Activated CD4-positive, alpha-beta T cell treated with anti-CD3 and anti-CD28 coated beads, Interleukin-2, amount 10 ng/mL, durations not matched to agents 24 days and 14 days (primary cell): Measurements from ENCODE around the gene KIF3C. TPM values are rescaled to one million over a fixed set of nuclear protein-coding genes. Genes with fewer than 3 reads are reported as not detected.

Experiments
- DNase-seq: peaks from one replicate; pipeline ENCODE4 v3.0.0; 2022
- H3K27ac Mint-ChIP-seq: one replicate; pipeline ENCODE4 v1.8.0; 2022; ENCODE audit warnings: mild to moderate bottlenecking, mixed read lengths
- H3K27me3 Mint-ChIP-seq: one replicate; pipeline ENCODE4 v1.8.0; 2022; ENCODE audit warnings: mixed read lengths
- H3K36me3 Mint-ChIP-seq: one replicate; pipeline ENCODE4 v1.8.0; 2022; ENCODE audit warnings: low read depth, mild to moderate bottlenecking, mixed read lengths
- H3K4me1 Mint-ChIP-seq: one replicate; pipeline ENCODE4 v1.8.0; 2021; ENCODE audit warnings: mixed read lengths
- H3K4me3 Mint-ChIP-seq: one replicate; pipeline ENCODE4 v1.8.0; 2022; ENCODE audit warnings: mild to moderate bottlenecking, moderate library complexity, mixed read lengths
- H3K9me3 Mint-ChIP-seq: one replicate; pipeline ENCODE4 v1.8.0; 2021; ENCODE audit warnings: mixed read lengths
- intact Hi-C: fragments of 100-400 bp; cut with micrococcal nuclease; formaldehyde crosslinking; loops from one replicate; pipeline ENCODE4 v1.15.1; 2023
- total RNA-seq: library from RNA; stranded (reverse); gene quantifications from 2 replicates; pipeline ENCODE4 v1.2.3, GENCODE V29; 2022

The KIF3C gene
- total RNA-seq, 1 donor from 2014 or later: 6.2 TPM

DNA sequence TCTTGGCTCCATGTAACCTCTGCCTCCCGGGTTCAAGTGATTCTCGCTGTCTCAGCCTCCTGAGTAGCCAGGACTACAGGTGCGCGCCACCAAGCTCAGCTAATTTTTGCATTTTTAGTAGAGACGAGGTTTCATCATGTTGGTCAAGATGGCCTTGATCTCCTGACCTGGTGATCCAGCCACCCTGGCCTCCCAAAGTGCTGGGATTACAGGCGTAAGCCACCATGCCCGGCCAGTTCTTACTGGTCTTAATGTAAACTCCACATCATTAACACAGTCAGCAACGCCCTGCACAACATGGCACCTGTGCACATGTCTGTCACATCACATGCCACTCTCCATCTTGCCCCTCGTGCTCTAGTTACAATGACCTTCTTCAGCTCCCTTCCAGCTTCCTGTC lies 5.8 kb upstream of the KIF3C start:
- no peaks in the 10 kb centered on the region for H3K36me3 Mint-ChIP-seq
- H3K9me3 Mint-ChIP-seq: no peaks in the 10 kb centered on the region
- no peak overlapping the region for H3K27ac Mint-ChIP-seq
- peaks cover 5% of the 10 kb centered on the region for H3K27me3 Mint-ChIP-seq
- no peak for DNase-seq
- intact Hi-C loops: no loop called here
- H3K4me3 Mint-ChIP-seq: no peak overlapping the region
- H3K4me1 Mint-ChIP-seq: peaks cover 6% of the 10 kb centered on the region

DNA sequence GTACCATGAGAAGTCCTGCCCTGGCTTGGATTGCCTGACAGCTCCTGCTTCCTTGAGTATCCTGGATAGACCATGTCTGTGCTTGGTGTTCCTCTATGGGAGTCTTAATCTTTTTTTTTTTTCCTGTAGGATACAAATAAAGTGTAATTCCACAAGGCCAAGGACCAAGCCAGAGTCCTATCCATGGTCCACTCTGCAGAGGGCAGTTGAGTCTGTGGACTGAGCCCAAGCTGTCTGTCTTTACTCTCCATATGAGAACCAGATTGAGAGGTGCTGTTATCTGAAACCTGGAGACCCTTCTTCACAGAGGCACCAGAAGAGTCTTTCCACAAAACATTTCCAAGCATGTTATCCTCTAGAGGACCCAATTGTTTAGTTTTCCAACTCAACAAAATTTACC lies 1.4 kb upstream of the KIF3C start:
- no peaks in the 10 kb centered on the region for H3K27me3 Mint-ChIP-seq
- H3K4me3 Mint-ChIP-seq: no peak overlapping the region
- intact Hi-C loops: loop anchor here (2.0 to 5.0 kb wide), 2 partner anchors 105 to 131 kb away; partner anchors contain the start of gene ASXL2

DNA sequence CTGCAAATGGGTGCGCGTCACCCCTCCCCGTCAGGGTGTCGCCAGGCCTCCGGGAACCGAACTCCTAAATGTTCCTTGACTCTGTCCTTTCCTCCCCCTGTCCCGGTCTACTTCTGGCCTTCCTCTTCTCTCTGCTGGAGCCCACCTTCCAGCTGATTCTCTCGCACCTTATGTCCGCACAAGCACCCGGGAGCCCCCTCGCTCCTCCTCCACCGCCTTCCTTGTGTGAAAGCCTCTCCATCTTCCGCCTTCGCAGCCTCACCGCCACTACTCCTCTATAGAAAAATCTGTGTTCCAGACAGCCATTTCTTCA lies 627 bp upstream of the KIF3C start:
- H3K36me3 Mint-ChIP-seq: no peaks in the 10 kb centered on the region
- no peaks in the 10 kb centered on the region for H3K9me3 Mint-ChIP-seq
- H3K4me1 Mint-ChIP-seq: peaks cover 15% of the 10 kb centered on the region
- H3K27me3 Mint-ChIP-seq: no peaks in the 10 kb centered on the region
- intact Hi-C loops: loop anchor here (2.0 to 5.0 kb wide), 2 partner anchors 104 to 131 kb away; partner anchors contain the start of gene ASXL2
- H3K4me3 Mint-ChIP-seq: peak overlapping the region; percentile 93
- DNase-seq: no peak
- peak overlapping the region; percentile 72 for H3K27ac Mint-ChIP-seq

More for the DNA sequence above, 1.4 kb upstream of the KIF3C start:
- H3K9me3 Mint-ChIP-seq: no peaks in the 10 kb centered on the region
- H3K4me1 Mint-ChIP-seq: peaks cover 13% of the 10 kb centered on the region
- no peak for DNase-seq
- H3K36me3 Mint-ChIP-seq: no peaks in the 10 kb centered on the region
- no peak overlapping the region for H3K27ac Mint-ChIP-seq

DNA sequence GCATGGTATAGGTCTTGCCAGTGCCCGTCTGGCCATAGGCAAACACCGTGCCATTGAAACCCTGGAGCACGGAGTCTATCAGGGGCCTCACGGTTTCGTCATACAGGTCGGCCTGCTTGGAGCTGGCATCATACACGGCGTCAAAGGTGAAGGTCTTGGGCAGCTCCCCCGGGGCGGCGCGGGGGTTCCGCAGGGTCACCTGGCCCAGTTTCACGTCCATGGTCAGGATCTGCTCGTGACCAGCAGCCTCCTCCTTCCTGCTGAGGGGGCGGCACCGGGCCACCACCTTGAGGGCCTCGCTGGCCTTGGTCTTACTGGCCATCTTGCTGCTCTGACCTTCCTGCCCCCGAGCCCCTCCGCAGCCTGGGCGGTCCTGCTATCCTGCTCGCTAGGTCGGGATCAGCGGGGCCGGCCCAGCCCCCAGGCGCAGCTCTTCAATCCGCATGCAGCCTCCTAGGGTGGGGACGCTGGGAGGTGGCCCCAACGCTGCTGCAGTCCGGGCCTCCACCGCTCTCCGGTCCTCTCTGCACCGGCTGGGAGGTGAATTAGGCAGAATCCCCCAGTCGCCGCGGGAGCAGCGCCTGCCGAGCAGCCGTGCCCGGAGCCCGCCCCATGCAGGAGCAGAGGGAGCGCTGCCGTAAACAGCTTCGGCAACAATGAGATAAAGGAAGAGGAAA lies 563 bp downstream of the KIF3C start:
- Mint-ChIP-seq H3K27ac (peak overlapping the region; percentile 87), H3K4me1 (peaks cover 19% of the 10 kb centered on the region), H3K27me3 (no peaks in the 10 kb centered on the region), H3K4me3 (peak overlapping the region; percentile 93), H3K9me3 (no peaks in the 10 kb centered on the region), H3K36me3 (no peaks in the 10 kb centered on the region)
- no peak for DNase-seq
- intact Hi-C loops: loop anchor here (2.0 to 5.0 kb wide), 2 partner anchors 103 to 129 kb away; partner anchors contain the start of gene ASXL2

DNA sequence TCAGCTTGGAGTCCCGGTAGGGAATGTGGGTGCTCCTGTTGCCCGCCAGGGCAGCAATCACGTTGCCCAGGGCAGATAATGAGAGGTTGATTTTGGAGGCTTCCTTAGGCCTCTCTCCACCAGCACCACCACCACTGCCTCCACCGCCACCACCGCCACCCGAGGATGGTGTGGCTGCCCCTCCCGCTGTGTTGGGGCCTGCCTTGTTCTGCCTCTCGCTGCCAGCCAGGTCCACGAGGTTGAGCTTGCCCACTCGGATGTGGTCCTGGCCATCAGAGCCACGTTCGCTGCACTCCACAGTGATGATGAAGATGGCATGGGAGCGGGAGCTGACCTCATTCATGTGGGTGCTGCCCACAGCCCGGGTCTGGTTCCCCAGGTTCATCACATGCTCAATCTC lies 1.3 kb downstream of the KIF3C start:
- Mint-ChIP-seq H3K36me3 (no peaks in the 10 kb centered on the region), H3K9me3 (no peaks in the 10 kb centered on the region), H3K27me3 (no peaks in the 10 kb centered on the region), H3K4me3 (peak overlapping the region; percentile 93), H3K27ac (no peak overlapping the region), H3K4me1 (peaks cover 19% of the 10 kb centered on the region)
- DNase-seq: no peak
- intact Hi-C loops: loop anchor here (5.0 kb wide), 1 partner anchor 129 kb away; no protein-coding TSS in a partner anchor

DNA sequence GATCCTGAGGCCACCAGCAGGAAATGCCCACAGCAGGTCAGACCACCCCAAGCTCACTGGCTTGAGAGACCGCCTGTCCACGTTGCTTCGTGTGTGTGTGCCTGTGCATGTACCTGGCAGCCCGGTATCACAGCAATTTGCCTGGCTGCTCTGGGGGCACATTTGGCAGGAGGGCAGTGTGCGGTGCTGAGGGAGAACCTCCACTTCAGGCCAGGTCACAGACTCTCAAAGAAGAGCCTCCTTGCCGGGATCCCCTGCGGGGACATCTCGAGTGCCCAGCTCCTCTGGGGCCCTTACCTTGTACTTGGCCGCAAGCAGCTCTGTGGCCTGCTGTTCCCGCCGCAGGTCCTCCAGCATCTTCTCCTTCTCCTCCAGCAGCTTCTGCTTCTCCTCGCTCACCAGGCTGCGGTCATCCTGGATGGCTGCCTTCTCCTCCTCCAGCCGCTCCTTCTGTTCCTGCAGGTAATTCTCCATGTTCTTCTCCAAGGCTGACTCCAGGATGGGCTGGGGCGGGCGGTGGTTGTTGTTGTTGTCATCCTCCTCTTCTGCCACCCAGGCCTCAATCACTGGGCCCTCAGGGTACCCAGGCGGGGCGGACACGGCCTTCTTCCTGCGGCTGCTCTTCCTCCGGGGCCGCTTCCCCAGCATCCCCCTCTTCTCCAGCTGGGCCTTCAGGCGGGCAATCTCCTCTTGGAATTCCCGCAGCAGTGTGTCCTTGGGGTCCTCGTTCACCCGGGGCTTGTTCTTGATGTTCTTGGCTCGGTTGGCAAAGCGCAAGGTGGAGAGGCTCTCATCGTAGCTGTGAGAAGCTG lies 2.0 kb downstream of the KIF3C start:
- Mint-ChIP-seq H3K4me1 (peaks cover 19% of the 10 kb centered on the region), H3K36me3 (no peaks in the 10 kb centered on the region), H3K27ac (no peak overlapping the region), H3K9me3 (no peaks in the 10 kb centered on the region), H3K4me3 (no peak overlapping the region), H3K27me3 (no peaks in the 10 kb centered on the region)
- no peak for DNase-seq
- intact Hi-C loops: loop anchor here (5.0 kb wide), 1 partner anchor 128 kb away; no protein-coding TSS in a partner anchor

DNA sequence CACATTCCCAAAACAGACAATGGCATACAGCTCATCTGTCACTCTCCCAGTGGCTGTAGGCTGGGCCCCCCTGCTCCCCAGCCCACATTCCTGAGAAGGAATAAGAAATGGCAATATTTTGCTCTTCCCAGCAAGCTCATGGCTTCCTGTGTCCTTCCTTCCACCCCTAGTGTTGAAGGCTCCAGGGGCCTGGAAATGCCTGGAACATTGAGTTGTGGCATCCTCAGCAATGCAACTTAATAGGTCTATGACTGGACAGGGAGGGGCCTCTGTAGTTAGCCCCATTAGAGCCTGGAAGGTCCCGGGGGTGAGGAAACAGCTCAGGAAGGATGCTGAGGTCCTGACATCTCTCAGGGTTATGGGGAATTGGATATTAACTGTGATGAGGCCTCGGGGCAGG lies 3.3 kb downstream of the KIF3C start:
- no peaks in the 10 kb centered on the region for H3K9me3 Mint-ChIP-seq
- H3K4me1 Mint-ChIP-seq: peaks cover 19% of the 10 kb centered on the region
- no peak overlapping the region for H3K27ac Mint-ChIP-seq
- DNase-seq: no peak
- intact Hi-C loops: no loop called here
- H3K36me3 Mint-ChIP-seq: no peaks in the 10 kb centered on the region
- H3K4me3 Mint-ChIP-seq: no peak overlapping the region
- no peaks in the 10 kb centered on the region for H3K27me3 Mint-ChIP-seq

DNA sequence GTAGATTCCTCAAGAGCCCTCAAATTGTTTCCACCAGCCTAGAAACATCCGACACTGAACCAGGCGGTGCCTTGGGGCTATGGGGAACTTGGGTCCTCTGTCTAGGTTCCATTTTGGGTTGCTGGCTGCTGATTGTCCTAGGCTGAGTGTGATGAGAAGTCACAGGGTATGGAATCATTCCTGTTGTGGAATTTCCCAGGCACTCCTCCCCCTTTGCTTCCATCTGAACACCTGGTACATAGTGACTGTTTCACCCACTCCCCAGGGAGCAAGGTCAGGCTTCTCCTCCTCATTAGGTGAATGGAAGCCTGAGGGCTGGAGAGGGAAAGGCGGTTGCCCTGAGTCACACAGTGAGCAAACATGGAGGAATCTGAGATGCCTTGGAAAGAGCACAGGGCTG lies 4.5 kb downstream of the KIF3C start:
- H3K4me1 Mint-ChIP-seq: peaks cover 15% of the 10 kb centered on the region
- H3K4me3 Mint-ChIP-seq: no peak overlapping the region
- no peaks in the 10 kb centered on the region for H3K36me3 Mint-ChIP-seq
- no peaks in the 10 kb centered on the region for H3K27me3 Mint-ChIP-seq
- intact Hi-C loops: no loop called here
- no peaks in the 10 kb centered on the region for H3K9me3 Mint-ChIP-seq
- no peak overlapping the region for H3K27ac Mint-ChIP-seq
- no peak for DNase-seq

DNA sequence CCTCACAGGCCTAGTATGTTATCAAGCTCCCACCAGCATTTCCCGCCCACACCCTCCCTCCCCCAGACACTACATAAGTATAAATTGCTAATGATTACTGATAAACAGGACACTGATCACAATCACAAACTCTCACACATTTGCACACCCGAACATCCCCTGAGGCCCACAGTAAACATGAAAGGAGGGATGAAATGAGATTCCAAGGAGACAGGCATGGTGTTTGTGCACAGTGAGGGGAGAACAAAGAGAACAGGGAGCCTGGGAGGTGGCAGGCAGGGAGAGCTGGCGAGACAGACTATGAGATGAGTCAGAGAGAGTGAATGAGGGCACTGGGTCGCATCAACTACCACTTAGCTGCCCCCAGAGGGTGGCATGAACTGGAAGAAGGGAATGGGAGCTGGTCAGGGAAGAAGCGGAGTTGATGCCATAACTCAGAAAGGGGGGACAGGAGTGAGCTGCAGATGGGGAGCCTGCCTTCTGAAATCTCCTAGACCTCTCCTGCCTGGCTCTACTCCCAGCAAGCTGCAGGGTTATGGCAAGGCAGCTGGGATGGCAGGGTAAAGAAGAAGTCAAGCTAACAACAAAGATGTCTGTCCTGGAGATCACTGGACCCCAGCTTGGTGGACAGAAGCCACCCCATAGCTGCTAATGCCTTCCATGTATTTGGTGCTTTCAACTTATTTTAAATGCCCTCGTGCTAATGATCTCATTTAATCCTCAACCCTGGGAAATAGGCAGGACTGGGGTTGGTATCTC lies 5.1 kb downstream of the KIF3C start:
- DNase-seq: no peak
- no peak overlapping the region for H3K4me3 Mint-ChIP-seq
- intact Hi-C loops: no loop called here
- H3K4me1 Mint-ChIP-seq: peaks cover 13% of the 10 kb centered on the region
- no peaks in the 10 kb centered on the region for H3K27me3 Mint-ChIP-seq
- H3K9me3 Mint-ChIP-seq: no peaks in the 10 kb centered on the region
- no peaks in the 10 kb centered on the region for H3K36me3 Mint-ChIP-seq
- no peak overlapping the region for H3K27ac Mint-ChIP-seq

DNA sequence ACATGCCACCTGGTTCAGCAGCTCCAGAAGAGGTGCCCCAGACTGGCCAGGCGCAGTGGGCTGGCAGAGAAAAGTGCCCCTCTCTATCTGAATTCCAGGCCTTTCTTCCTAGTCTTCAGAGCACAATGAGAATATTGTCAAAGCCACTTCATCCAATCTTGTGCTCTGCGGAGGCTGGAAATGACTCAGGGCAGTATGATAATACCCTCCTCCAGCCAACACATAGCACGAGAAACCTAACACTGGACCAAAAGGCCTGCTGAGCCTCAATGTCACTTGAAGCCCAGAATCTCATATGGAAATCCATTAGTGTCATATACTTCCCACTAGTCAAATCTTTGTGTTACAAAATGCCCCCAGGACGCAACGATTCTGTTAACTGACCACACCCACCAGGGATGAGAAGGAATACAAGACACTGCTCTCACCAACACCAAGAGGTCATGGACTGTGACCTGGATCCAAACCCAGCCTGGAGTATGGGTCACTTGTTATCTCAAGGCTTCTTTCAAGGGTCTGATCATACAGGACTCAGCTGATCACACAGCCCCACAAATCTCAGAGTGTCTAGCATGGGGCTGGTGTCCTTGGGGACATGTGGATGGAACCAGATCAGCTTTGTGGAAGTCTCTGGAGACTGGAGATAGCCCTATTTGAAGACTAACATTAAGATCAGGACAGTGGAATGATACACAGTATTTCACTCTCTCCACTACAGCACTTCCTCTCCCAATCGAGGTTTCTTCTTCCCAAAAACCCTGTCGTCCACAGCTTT lies 10.1 kb downstream of the KIF3C start:
- no peak overlapping the region for H3K27ac Mint-ChIP-seq
- H3K27me3 Mint-ChIP-seq: no peaks in the 10 kb centered on the region
- no peak overlapping the region for H3K4me3 Mint-ChIP-seq
- no peaks in the 10 kb centered on the region for H3K9me3 Mint-ChIP-seq
- no peaks in the 10 kb centered on the region for H3K36me3 Mint-ChIP-seq
- intact Hi-C loops: no loop called here
- H3K4me1 Mint-ChIP-seq: peaks cover 3% of the 10 kb centered on the region
- no peak for DNase-seq

DNA sequence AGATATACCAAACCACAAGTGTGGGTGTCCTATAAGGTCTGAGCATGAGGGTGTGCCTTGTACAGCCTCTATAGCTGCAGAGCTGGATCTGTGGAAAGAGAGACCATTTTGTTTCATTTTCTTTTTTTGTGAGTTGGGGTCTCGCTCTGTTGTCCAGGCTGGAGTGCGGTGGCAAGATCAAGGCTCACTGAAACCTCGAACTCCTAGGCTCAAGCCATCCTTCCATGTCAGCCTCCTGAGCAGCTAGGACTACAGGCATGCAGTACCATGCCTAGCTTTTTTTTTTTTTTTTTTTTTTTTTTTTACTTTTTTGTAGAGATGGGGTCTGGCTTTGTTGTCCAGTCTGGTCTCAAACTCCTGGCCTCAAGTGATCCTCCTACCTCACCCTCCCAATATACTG lies 10.7 kb downstream of the KIF3C start:
- Mint-ChIP-seq H3K27me3 (no peaks in the 10 kb centered on the region), H3K36me3 (no peaks in the 10 kb centered on the region), H3K27ac (no peak overlapping the region), H3K9me3 (no peaks in the 10 kb centered on the region), H3K4me3 (no peak overlapping the region), H3K4me1 (no peaks in the 10 kb centered on the region)
- DNase-seq: no peak
- intact Hi-C loops: no loop called here

DNA sequence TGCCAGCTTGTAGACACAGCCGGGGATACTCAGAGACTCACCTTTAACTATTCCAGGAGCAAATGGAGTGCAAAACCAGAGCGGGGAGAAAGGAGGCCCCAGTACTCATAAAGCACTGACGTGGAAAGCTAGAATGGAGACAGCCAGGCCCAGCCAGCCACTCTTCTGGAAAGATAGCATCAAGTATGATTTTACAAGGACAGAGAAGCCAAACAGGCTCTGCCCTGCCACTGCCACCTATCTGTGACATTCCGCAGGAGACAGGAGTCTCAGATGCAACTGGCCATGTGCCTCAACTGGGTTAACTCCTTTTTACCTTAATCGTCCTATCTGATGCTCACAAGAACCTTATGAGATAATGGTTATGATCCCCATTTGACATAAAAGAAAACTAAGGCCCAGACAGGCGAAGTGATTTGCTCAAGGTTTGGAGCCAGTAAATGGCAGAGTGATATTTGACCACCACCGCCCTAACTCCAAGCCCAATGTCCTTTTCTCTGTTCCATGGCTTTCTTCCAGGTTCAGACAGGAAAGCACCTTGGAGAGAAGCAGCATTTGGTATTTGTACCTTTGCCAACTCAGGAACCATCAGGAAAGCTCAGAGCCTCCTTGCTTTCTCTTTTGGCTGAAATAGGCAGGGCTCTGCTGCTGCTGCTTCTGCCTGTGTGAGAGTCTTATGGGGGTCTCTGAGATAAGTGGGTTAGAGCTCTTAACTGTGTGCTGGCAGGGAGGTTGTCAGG lies 15.6 kb downstream of the KIF3C start:
- DNase-seq: no peak
- Mint-ChIP-seq H3K27me3 (no peaks in the 10 kb centered on the region), H3K36me3 (no peaks in the 10 kb centered on the region), H3K9me3 (no peaks in the 10 kb centered on the region), H3K4me3 (no peak overlapping the region), H3K27ac (no peak overlapping the region), H3K4me1 (no peaks in the 10 kb centered on the region)
- intact Hi-C loops: no loop called here

DNA sequence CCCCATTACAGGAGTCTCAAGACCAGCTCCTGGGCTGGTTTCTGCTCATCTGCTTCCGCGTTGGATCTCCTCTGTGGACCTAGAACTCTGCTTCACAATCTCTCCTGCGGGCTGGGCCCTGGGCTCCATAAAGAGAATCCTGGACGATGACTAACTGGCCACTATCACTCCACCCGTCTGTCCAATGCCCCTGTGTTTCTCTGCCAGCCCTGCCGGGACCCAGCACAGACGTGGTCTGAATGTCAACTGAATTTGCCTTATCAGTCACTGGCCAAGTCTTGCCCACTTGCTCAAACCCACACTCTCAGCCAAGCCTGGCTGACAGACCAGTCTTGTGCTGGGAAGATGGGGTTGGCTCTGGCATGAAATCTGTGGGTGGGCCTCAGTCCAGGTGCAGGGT lies 17.4 kb downstream of the KIF3C start:
- H3K9me3 Mint-ChIP-seq: no peaks in the 10 kb centered on the region
- H3K27ac Mint-ChIP-seq: no peak overlapping the region
- DNase-seq: no peak
- intact Hi-C loops: no loop called here
- H3K4me3 Mint-ChIP-seq: no peak overlapping the region
- no peaks in the 10 kb centered on the region for H3K27me3 Mint-ChIP-seq
- no peaks in the 10 kb centered on the region for H3K36me3 Mint-ChIP-seq
- peaks cover 4% of the 10 kb centered on the region for H3K4me1 Mint-ChIP-seq
